GM21381 (cell line): ENCODE results near the gene ITSN2.
A peak's percentile ranks its signal among the peaks of the same experiment; 100 is the strongest.

Source experiments
- ATAC-seq: cut with Tn5 transposase; IDR thresholded peaks from one replicate; pipeline ENCODE4 v1.9.1; 2021; ENCODE audit warnings: mild to moderate bottlenecking, moderate library complexity; ENCODE audit not compliant: unreplicated experiment

The ITSN2 gene

GRCh38 chr2:24337890-24338289 is 22.4 kb downstream of the ITSN2 start:
- ATAC-seq: no peak

DNA sequence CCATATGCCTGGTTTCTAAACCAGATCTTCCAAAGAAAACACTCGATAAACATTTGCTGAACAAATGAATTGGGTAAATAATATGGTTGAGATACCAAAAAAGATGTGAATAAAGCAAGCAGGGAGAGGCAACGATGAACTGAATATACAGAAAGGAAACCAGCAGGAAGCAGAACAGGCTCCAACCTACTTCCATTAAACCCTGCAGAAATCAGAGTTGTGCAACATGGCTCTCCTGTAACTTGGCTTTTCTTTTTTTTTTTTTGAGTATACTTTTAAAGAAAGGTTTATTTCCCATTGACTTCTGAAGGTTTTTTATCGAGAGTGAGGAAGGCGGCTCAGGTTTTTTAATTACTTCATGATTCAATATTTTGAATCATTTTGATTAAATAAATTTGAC is 23.5 kb downstream of the ITSN2 start:
- no peak for ATAC-seq

GRCh38 chr2:24334245-24334633 is 26.1 kb downstream of the ITSN2 start:
- no peak for ATAC-seq

GRCh38 chr2:24332791-24333540 is 27.4 kb downstream of the ITSN2 start:
- ATAC-seq: no peak

GRCh38 chr2:24330161-24330560 is 30.2 kb downstream of the ITSN2 start:
- no peak for ATAC-seq

GRCh38 chr2:24329700-24330099 is 30.6 kb downstream of the ITSN2 start:
- ATAC-seq: no peak

GRCh38 chr2:24328010-24328409 is 32.3 kb downstream of the ITSN2 start:
- ATAC-seq: no peak

GRCh38 chr2:24317491-24317920 is 42.8 kb downstream of the ITSN2 start:
- no peak for ATAC-seq

DNA sequence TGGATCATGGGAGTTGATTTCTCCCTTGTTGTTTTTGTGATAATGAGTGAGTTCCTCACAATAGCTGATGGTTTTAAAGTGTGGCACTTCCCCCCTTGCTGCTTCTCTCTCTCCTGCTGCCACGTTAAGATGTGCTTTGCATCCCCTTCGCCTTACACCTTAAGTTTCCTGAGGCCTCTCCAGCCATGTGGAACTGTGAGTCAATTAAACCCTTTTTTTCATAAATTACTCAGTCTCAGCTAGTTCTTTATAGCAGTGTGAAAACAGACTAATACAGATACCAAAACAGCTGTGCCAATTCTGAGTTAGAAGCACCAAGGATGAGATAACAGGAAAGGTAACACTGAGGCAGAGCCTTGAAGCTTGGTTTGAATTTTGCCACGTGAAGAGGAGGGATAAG is 44.7 kb downstream of the ITSN2 start:
- peak; percentile 44 for ATAC-seq

- ATAC-seq: no peak
Measured at GRCh38 chr2:24313744-24314632, 46.3 kb downstream of the ITSN2 start.

- no peak for ATAC-seq
Measured at GRCh38 chr2:24307961-24308360, 52.4 kb downstream of the ITSN2 start.

DNA sequence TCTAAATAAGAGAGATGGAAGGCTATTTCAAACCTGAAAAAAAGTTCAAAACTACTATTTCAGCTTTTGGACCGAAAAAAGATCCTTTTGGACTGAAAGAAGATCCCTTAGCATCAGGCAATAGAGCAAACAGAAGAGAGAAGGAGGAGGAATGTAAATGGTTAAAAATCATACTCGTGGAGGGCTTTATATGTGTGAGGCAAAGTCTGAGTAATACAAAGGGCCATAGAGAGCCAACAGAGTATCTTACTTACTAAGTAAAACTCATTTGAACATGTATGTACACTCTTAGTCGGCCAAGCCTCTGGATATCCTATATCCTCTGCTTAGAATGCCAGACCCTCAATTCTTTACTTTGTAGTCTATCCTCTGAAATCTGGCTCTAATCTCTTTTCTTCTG is 55.7 kb downstream of the ITSN2 start:
- ATAC-seq: no peak

DNA sequence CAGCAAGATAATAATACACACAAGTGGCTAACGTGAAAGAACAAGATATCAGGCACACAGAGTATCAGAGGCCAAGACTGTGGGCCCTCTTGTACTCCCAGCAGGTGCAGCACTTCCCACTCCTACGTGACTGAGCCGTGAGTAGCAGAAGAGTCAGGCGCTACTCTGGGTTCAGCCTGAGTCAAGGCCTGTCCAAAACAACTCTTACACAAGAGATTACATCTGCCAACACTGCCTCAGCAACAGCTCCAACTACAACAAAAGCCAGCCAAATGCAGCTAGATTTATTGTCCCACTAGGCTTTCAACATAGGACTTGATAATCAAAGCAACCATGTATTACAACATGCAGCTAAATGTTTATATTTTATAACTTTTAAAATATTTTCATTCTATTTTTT is 56.2 kb downstream of the ITSN2 start:
- no peak for ATAC-seq

DNA sequence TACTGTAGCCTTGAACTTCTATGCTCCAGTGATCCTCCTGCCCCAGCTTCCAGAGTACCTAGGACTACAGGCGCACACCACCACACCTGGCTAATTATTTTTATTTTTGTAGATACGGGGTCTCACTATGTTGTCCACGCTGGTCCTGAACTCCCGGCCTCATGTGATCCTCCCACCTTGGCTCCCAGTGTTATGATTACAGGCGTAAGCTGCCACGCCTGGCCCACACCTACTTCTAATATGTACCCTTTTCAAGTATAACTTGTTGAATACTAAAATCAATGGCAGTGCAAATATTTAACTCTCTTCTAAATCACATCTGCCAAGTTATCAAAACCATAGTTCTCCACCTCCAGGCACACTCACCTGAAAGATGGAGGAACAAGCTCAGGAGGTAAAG is 58.7 kb downstream of the ITSN2 start:
- no peak for ATAC-seq

GRCh38 chr2:24297663-24298062 is 62.7 kb downstream of the ITSN2 start:
- ATAC-seq: no peak

GRCh38 chr2:24287171-24287570 is 73.2 kb downstream of the ITSN2 start:
- ATAC-seq: no peak

- no peak for ATAC-seq
Measured at GRCh38 chr2:24285484-24286152, 74.7 kb downstream of the ITSN2 start.

DNA sequence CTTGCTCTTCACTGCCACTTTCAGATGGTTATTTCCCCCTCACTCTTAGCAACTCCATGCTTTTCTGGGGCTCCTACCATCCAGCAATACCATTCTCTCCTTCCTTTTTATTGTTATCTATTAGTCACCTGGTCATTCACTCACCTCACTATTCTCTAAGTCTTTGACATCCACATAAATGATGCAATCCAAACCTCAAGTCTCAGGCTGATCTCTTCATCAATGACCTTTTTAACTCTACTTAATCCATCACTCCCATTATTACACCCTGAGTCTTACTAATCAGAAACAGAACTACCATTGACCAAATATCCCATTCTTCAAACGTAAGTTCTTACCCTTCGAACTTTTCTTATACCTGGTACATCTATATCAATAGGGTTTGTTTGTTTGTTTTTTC is 79.7 kb downstream of the ITSN2 start:
- ATAC-seq: no peak

DNA sequence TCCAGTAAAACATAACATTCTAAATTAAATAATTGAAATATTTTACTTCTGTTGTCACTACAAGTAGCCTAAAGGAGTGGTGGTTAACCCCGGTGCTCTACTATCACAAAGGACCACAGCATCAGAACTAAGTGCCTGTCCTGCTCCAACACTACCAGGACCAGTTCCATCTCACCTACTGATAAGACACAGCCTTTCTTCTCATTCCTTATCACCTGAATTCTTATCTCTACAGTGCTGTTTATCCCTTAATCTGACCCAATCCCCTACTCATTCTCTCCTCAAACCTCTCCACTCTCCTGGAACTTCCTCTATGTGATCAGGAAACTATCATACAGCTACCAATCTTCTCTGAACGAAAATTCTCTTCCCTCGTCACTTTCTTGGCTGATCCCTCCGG is 80.2 kb downstream of the ITSN2 start:
- ATAC-seq: no peak

- ATAC-seq: no peak
Measured at GRCh38 chr2:24276349-24276899, 83.9 kb downstream of the ITSN2 start.

DNA sequence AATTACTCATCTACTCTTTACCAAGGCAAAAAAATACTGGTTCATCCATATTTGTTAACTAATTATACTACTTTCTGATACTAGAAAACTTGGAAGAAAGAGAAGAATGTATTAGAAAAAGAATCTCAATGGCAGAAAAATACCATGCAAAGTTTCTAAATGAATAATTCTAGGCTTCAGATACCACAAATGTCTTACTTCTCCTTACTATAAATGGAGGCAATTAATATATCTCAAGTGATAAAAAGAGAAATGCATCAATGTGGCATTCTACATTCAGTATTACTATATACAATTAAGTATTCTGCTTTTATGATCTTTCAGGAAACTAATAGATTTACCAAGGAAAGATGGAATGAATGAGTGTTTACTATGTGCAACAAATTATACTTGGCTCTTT is 85.5 kb downstream of the ITSN2 start:
- no peak for ATAC-seq
